MM.1S (cell line): ENCODE data around the gene BPIFA3.

ENCODE experiments used
- CTCF ChIP-seq: fragments of 300-600 bp; sonication (generic); IDR thresholded peaks from 2 replicates; pipeline ENCODE4 v1.5.1; 2016; ENCODE audit warnings: antibody characterized with exemption, low read length, mixed read lengths
- EZH2phosphoT487 ChIP-seq: fragments of 300-600 bp; sonication (generic); IDR thresholded peaks from 2 replicates; pipeline ENCODE4 v1.6.1; 2018; ENCODE audit warnings: antibody characterized with exemption, low read length

GRCh38 chr20:33239418-33239817 is 22.3 kb downstream of the BPIFA3 start:
- TF ChIP-seq CTCF (no peak), EZH2phosphoT487 (no peak)
